HG03025 (cell line): ENCODE results near the gene SYT15B.
"Not testable (repeated sequence)": the region's sequence is repeated elsewhere in the genome, so short reads cannot be mapped to it uniquely, and the experiment has no call there.

Source experiments
- ATAC-seq: cut with Tn5 transposase; IDR thresholded peaks from one replicate; pipeline ENCODE4 v1.9.1; 2021; ENCODE audit warnings: mild to moderate bottlenecking, moderate library complexity; ENCODE audit not compliant: unreplicated experiment, low FRiP score

SYT15B gene

GRCh38 chr10:47730911-47731310, 32.5 kb downstream of the SYT15B start:
- ATAC-seq: not testable (repeated sequence)

GRCh38 chr10:47725740-47726139, 37.7 kb downstream of the SYT15B start:
- not testable (repeated sequence) for ATAC-seq

- ATAC-seq: not testable (repeated sequence)
Observed at GRCh38 chr10:47725047-47725446, 38.3 kb downstream of the SYT15B start.

- not testable (repeated sequence) for ATAC-seq
Observed at GRCh38 chr10:47724119-47724518, 39.3 kb downstream of the SYT15B start.

GRCh38 chr10:47723362-47723761, 40.0 kb downstream of the SYT15B start:
- not testable (repeated sequence) for ATAC-seq

GRCh38 chr10:47717011-47717769, 46.2 kb downstream of the SYT15B start:
- ATAC-seq: not testable (repeated sequence)
